ENCODE data around the gene BICC1.

- TF ChIP-seq, protein P1, sequence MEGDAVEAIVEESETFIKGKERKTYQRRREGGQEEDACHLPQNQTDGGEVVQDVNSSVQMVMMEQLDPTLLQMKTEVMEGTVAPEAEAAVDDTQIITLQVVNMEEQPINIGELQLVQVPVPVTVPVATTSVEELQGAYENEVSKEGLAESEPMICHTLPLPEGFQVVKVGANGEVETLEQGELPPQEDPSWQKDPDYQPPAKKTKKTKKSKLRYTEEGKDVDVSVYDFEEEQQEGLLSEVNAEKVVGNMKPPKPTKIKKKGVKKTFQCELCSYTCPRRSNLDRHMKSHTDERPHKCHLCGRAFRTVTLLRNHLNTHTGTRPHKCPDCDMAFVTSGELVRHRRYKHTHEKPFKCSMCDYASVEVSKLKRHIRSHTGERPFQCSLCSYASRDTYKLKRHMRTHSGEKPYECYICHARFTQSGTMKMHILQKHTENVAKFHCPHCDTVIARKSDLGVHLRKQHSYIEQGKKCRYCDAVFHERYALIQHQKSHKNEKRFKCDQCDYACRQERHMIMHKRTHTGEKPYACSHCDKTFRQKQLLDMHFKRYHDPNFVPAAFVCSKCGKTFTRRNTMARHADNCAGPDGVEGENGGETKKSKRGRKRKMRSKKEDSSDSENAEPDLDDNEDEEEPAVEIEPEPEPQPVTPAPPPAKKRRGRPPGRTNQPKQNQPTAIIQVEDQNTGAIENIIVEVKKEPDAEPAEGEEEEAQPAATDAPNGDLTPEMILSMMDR (conservative IDR thresholded peaks at IDR 0.05 in 1 of 2, IDR thresholded peaks at IDR 0.05 in 1 of 2; ENCODE audit: extremely low read depth in 1 of 2, insufficient read depth in 1 of 2, low read depth in 1 of 2, low read length in 2 of 2) = no peak
- no peak for TF ChIP-seq EZH2 (IDR thresholded peaks at IDR 0.05; ENCODE audit: borderline replicate concordance, low read length)
Measured at GRCh38 chr10:58560068-58560467, 47.4 kb downstream of the BICC1 start.
